GM19452 (cell line): ENCODE data around the gene HM13.
"Not testable (repeated sequence)": the region's sequence is repeated elsewhere in the genome, so short reads cannot be mapped to it uniquely, and the experiment has no call there.

Source experiments
- ATAC-seq: cut with Tn5 transposase; IDR thresholded peaks from one replicate; pipeline ENCODE4 v1.9.1; 2021; ENCODE audit not compliant: unreplicated experiment

The HM13 gene

DNA sequence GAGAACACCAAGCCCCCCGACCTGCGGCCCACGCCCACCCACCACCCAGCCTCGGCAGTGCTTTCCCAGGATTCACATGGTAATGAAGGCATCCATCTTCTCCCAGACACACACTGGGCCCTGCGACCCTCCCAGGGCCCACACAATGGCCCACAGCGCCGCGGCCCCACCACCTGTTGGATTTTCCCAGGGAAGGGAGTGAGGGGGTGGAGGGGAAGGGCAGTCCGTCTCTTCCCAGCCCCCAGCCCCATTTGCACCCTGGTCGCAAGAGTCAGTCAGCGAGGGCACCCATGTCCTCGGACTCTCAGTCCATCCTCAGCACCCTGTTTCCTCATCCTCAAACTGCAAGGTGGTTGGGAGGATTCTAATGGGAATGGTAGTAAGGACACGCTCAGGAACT lies 67.1 kb downstream of the HM13 start:
- no peak for ATAC-seq

DNA sequence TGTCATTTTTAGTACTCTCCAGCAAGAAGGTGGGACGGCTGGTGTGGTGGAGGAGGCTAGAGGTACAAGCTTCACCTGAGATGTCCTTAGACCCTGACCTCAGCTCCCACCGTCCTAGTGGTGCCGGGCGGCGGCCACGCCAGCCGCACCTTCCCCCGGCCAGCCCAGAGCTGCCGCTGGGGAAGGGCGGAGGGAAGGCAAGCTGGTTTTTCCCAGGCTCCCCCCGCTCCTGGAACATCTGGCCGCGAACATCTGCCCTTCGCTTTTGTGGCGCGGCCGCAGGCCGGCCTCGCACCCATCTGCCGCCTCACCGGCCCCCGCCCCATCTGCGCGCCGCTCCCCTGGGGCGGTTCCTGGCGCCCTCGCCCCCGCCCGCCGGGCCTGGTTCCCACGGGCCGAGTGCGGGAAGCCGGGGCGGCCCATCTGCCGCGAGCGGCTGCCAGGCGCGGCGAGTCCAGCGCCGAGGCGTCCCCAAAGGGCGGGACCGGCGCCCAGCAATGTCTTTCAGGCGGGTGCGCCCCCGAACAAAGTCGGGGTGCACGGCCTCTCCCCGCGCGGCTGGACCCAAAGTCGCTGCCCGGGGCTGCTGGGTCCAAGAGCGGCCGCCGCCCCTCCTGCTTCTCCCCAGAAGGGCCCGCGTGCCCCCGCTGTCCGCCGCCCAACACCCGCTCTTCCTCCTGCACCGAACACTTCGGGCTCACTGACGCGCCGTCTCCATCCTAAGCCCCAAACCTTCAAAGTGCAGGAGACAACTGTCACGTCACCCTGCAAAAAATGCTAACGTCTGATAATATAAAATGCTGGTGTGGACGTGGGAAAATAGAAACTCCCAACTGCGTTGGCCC lies 73.5 kb downstream of the HM13 start:
- ATAC-seq, result no peak

GRCh38 chr20:31590717-31591225 lies 76.5 kb downstream of the HM13 start:
- ATAC-seq, result no peak

- no peak for ATAC-seq
Observed at GRCh38 chr20:31593221-31594001, 79.2 kb downstream of the HM13 start.

- no peak for ATAC-seq
Observed at GRCh38 chr20:31594002-31594557, 79.8 kb downstream of the HM13 start.

- no peak for ATAC-seq
Observed at GRCh38 chr20:31594558-31595379, 80.5 kb downstream of the HM13 start.

DNA sequence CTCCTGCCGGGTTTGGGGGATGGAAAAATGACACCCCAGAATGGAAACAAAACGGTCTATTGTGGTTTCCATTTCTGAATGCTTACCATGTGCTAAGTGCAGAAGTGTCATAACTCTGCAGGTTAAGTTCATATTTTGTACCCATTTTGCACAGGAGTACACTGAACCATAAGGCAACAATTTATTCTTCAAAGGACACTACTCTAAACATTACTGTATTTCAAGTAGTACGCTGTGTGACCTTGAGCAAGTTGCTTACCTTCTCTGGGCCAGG lies 81.1 kb downstream of the HM13 start:
- ATAC-seq, result no peak

- ATAC-seq, result no peak
Observed at GRCh38 chr20:31595654-31596411, 81.6 kb downstream of the HM13 start.

DNA sequence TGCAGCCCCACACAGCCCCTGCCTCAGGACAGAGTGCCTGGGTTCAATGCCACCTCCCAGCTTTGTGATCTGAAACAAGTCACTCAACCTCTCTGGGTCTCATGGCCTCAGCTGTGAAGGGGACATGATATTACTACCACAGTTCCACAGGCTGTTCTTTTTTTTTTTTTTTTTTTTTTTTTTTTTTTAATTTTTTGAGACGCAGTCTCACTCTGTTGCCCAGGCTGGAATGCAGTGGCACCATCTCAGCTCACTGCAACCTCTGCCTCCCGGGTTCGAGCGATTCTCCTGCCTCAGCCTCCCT lies 82.1 kb downstream of the HM13 start:
- ATAC-seq, result not testable (repeated sequence)

GRCh38 chr20:31596831-31597480 lies 82.7 kb downstream of the HM13 start:
- ATAC-seq, result no peak

DNA sequence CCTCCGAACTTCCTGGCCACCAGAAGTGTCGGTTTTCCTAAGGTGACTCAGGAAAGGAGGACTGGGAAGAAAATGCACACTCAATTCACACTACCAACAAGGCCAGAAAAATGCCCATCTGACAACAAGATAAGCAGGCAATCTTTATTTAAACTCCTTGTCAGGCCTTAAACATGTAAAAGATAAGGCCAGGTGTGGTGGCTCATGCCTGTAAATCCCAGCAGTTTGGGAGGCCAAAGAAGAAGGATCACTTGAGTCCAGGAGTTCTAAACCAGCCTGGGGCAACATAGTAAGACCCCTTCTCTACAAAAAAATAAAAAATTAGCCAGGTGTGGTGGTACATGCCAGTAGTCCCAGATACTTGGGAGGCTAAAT lies 83.2 kb downstream of the HM13 start:
- no peak for ATAC-seq

GRCh38 chr20:31602431-31602778 lies 88.2 kb downstream of the HM13 start:
- no peak for ATAC-seq

GRCh38 chr20:31602779-31603441 lies 88.7 kb downstream of the HM13 start:
- ATAC-seq, result peak; percentile 58

DNA sequence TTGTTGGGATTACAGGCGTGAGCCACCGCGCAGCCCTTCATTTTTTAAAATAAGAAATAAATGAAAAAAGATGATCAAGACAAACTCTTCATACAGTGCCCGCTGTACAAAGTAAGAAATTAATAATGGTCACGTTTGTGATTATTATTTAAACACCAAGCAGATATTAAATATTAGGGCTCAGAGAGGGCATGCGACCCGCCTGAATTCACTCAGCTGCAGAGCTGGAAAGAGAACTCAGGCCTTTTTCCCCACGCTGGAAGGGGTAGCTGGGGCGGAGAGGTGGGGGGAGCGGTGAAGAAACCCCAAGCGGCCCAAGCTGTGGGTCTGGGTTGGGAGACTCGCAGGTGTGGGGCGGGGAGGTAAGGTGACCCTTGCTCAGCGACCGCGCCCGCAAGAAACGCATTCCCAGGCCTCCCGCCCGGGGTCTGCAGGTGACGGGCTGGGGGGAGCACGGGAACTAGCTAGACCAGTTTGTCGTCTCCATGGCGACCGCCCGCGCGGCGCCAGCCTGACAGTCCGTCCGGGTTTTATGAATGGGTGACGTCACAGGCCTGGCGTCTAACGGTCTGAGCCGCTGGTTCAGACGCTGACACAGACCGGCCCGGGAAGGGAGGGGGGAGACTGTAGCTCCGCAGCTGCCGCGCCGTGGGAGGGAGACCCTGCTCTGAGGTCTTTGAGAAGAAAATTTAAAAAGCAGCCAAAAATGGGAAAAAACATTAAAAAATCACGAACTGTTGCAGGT lies 89.8 kb downstream of the HM13 start:
- peak; percentile 52 for ATAC-seq

GRCh38 chr20:31604567-31605030 lies 90.4 kb downstream of the HM13 start:
- ATAC-seq, result no peak

DNA sequence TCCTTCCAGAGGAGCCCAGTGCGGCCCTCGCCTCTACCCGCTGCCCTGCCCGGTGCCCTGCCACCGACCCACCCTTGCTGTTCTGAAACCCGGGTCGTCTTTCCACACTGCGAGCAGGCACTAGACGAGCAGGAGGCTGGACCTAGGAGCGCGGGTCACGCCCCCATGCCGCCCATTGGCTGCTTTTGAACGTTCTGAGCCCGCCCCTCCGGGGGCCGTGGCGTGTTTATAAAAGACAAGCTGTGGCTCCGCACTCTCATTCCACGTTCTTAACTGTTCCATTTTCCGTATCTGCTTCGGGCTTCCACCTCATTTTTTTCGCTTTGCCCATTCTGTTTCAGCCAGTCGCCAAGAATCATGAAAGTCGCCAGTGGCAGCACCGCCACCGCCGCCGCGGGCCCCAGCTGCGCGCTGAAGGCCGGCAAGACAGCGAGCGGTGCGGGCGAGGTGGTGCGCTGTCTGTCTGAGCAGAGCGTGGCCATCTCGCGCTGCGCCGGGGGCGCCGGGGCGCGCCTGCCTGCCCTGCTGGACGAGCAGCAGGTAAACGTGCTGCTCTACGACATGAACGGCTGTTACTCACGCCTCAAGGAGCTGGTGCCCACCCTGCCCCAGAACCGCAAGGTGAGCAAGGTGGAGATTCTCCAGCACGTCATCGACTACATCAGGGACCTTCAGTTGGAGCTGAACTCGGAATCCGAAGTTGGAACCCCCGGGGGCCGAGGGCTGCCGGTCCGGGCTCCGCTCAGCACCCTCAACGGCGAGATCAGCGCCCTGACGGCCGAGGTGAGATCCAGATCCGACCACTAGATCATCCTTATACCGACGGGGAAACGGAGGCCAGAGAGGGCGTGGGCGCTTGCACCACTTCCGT lies 91.0 kb downstream of the HM13 start, which contains the start of gene ID1:
Gene ID1, plus strand, starts transcription at position 259 of the 871 bp plus-strand sequence. Its CDS starts 99 bp downstream, at position 358.
- peak; percentile 87 for ATAC-seq

- ATAC-seq, result no peak
Observed at GRCh38 chr20:31605902-31606803, 91.9 kb downstream of the HM13 start.
